H1 (cell line): ENCODE data around the gene HEATR5A. TPM values are rescaled to one million over a fixed set of nuclear protein-coding genes. Genes with fewer than 3 reads are reported as not detected.

Experiments
- CTCF ChIA-PET: fragments of 300-600 bp; sonication (Branson Sonifier 250); formaldehyde crosslinking; loops from one replicate; lab custom pipeline; 2021; ENCODE audit not compliant: partially characterized antibody; lab: Charles Lee
- POLR2A ChIA-PET: fragments of 300-600 bp; sonication (Branson Sonifier 250); formaldehyde crosslinking; loops from one replicate; lab custom pipeline; 2021; ENCODE audit warnings: inconsistent platforms; ENCODE audit not compliant: partially characterized antibody; lab: Charles Lee
- DNase-seq, 2 experiments: peaks; one replicate each; pipeline versions ENCODE4 v3.0.0 to v3.0.0-alpha.2; 2010 to 2022; ENCODE audit warnings: low spot score in 2 of 2, low read depth in 1 of 2, mixed read lengths in 1 of 2
- FAIRE-seq: peaks from 2 replicates; lab custom pipeline; 2011; peaks lifted over from hg19 to GRCh38; lab: Jason Lieb, UNC
- H2AFZ ChIP-seq: 2 replicates; pipeline ENCODE4 v1.8.1; 2012; ENCODE audit warnings: low read length, inconsistent platforms
- H2AK5ac ChIP-seq: 2 replicates; pipeline ENCODE4 v1.6.1; 2013; ENCODE audit warnings: low read depth, low read length
- H2BK120ac ChIP-seq: replicated peaks from 2 replicates; pipeline ENCODE3; 2013; ENCODE audit warnings: low read depth, low read length, inconsistent platforms
- H2BK12ac ChIP-seq: 2 replicates; pipeline ENCODE4 v1.6.1; 2013; ENCODE audit warnings: low read depth, low read length
- H2BK15ac ChIP-seq: 2 replicates; pipeline ENCODE4 v1.6.1; 2013; ENCODE audit warnings: low read length
- H2BK20ac ChIP-seq: 2 replicates; pipeline ENCODE4 v1.6.1; 2013; ENCODE audit warnings: low read length
- H2BK5ac ChIP-seq: 2 replicates; pipeline ENCODE4 v1.6.1; 2013; ENCODE audit warnings: low read depth, low read length
- H3K14ac ChIP-seq: 2 replicates; pipeline ENCODE4 v1.6.1; 2013; ENCODE audit warnings: inconsistent platforms; ENCODE audit not compliant: insufficient read length
- H3K18ac ChIP-seq: 2 replicates; pipeline ENCODE4 v1.6.1; 2013; ENCODE audit warnings: low read length; ENCODE audit errors: extremely low read depth
- H3K23ac ChIP-seq: 2 replicates; pipeline ENCODE4 v1.6.1; 2013; ENCODE audit warnings: inconsistent platforms; ENCODE audit not compliant: insufficient read length
- H3K23me2 ChIP-seq: 2 replicates; pipeline ENCODE4 v1.6.1; 2013; ENCODE audit warnings: low read depth, low read length
- H3K27ac ChIP-seq: 2 replicates; pipeline ENCODE4 v1.6.1; 2011; ENCODE audit warnings: low read depth, low read length, inconsistent platforms
- H3K27me3 ChIP-seq, 4 experiments: replicated peaks in 1 of 4; 1 replicate in 1 of 4; 2 replicates in 3 of 4; pipeline versions ENCODE4 v1.6.1 to v1.8.1; 2011 to 2013; ENCODE audit warnings: low read length in 3 of 4, mild to moderate bottlenecking in 3 of 4, inconsistent platforms in 2 of 4, mixed read lengths in 2 of 4, moderate library complexity in 1 of 4; ENCODE audit not compliant: control insufficient read depth in 3 of 4, insufficient read depth in 3 of 4; ENCODE audit errors: extremely low read depth in 1 of 4
- H3K36me3 ChIP-seq, 4 experiments: 2 replicates each; pipeline versions ENCODE4 v1.6.1 to v1.8.1; 2011 to 2013; ENCODE audit warnings: mild to moderate bottlenecking in 4 of 4, low read length in 3 of 4, moderate library complexity in 2 of 4, control low read depth in 1 of 4, inconsistent platforms in 1 of 4; ENCODE audit not compliant: insufficient read depth in 4 of 4, control insufficient read depth in 2 of 4
- H3K4ac ChIP-seq: replicated peaks from 2 replicates; pipeline ENCODE3; 2013; ENCODE audit warnings: low read length, low read depth, mixed read lengths, inconsistent platforms; ENCODE audit not compliant: insufficient read length
- H3K4me1 ChIP-seq, 4 experiments: replicated peaks in 1 of 4; 1 replicate in 1 of 4; 2 replicates in 3 of 4; pipeline versions ENCODE4 v1.6.1 to v1.8.1; 2011 to 2013; ENCODE audit warnings: low read length in 3 of 4, inconsistent platforms in 2 of 4, mixed read lengths in 1 of 4; ENCODE audit not compliant: insufficient read depth in 4 of 4, control insufficient read depth in 3 of 4
- H3K4me2 ChIP-seq, 2 experiments: 2 replicates each; pipeline versions ENCODE4 v1.6.1 to v1.8.1; 2011 to 2013; ENCODE audit warnings: low read depth in 2 of 2, low read length in 2 of 2, control low read depth in 1 of 2, inconsistent platforms in 1 of 2, mild to moderate bottlenecking in 1 of 2; ENCODE audit not compliant: insufficient read depth in 1 of 2
- H3K4me3 ChIP-seq, 4 experiments: fragments of 200-600, 300-600 bp in 1 of 4; sonication (generic), shearing (Covaris generic), sonication (Bioruptor Twin) in 1 of 4; 2 replicates each; pipeline versions ENCODE4 v1.5.1 to v1.8.1; 2011 to 2016; ENCODE audit warnings: low read length in 4 of 4, low read depth in 3 of 4, control low read depth in 2 of 4, inconsistent platforms in 2 of 4, mild to moderate bottlenecking in 2 of 4, mixed read lengths in 1 of 4, moderate library complexity in 1 of 4; ENCODE audit not compliant: insufficient read depth in 2 of 4; ENCODE audit errors: extremely low read depth in 1 of 4
- H3K56ac ChIP-seq: replicated peaks from 2 replicates; pipeline ENCODE3; 2013; ENCODE audit warnings: low read depth, mild to moderate bottlenecking, mixed read lengths, low read length, inconsistent platforms; ENCODE audit not compliant: insufficient read length
- H3K79me1 ChIP-seq: 2 replicates; pipeline ENCODE4 v1.6.1; 2013; ENCODE audit warnings: low read depth, low read length, control low read depth
- H3K79me2 ChIP-seq, 2 experiments: 2 replicates each; pipeline versions ENCODE4 v1.6.1 to v1.8.1; 2012 to 2013; ENCODE audit warnings: low read length in 2 of 2, mild to moderate bottlenecking in 2 of 2, inconsistent platforms in 1 of 2; ENCODE audit not compliant: insufficient read depth in 2 of 2, control insufficient read depth in 1 of 2
- H3K9ac ChIP-seq, 4 experiments: replicated peaks in 1 of 4; 1 replicate in 1 of 4; 2 replicates in 3 of 4; pipeline versions ENCODE4 v1.6.1 to v1.8.1; 2011 to 2013; ENCODE audit warnings: low read depth in 3 of 4, low read length in 3 of 4, control low read depth in 2 of 4, mild to moderate bottlenecking in 2 of 4, moderate library complexity in 2 of 4, inconsistent platforms in 1 of 4; ENCODE audit errors: extremely low read depth in 1 of 4
- H3K9me3 ChIP-seq, 2 experiments: 2 replicates each; pipeline versions ENCODE4 v1.6.1 to v1.8.1; 2012 to 2013; ENCODE audit warnings: mild to moderate bottlenecking in 2 of 2, moderate library complexity in 2 of 2, control low read depth in 1 of 2, inconsistent platforms in 1 of 2, low read depth in 1 of 2, low read length in 1 of 2, mixed read lengths in 1 of 2; ENCODE audit not compliant: insufficient read depth in 2 of 2
- H4K20me1 ChIP-seq, 2 experiments: replicated peaks in 1 of 2; 2 replicates each; pipeline versions ENCODE3 to v1.8.1; 2011 to 2013; ENCODE audit warnings: inconsistent platforms in 2 of 2, low read length in 2 of 2, mild to moderate bottlenecking in 1 of 2; ENCODE audit not compliant: insufficient read depth in 2 of 2, control insufficient read depth in 1 of 2
- H4K5ac ChIP-seq: 2 replicates; pipeline ENCODE4 v1.6.1; 2013; ENCODE audit warnings: low read length, low read depth, mixed read lengths, inconsistent platforms; ENCODE audit not compliant: insufficient read length
- H4K8ac ChIP-seq: 2 replicates; pipeline ENCODE4 v1.8.0; 2013; ENCODE audit warnings: mild to moderate bottlenecking, moderate library complexity, low read length, inconsistent platforms; ENCODE audit not compliant: insufficient read depth; ENCODE audit errors: extremely low read depth
- H4K91ac ChIP-seq: replicated peaks from 2 replicates; pipeline ENCODE3; 2013; ENCODE audit warnings: low read length, mixed read lengths, inconsistent platforms; ENCODE audit not compliant: insufficient read length
- CEBPB ChIP-seq: IDR thresholded peaks from 2 replicates; pipeline ENCODE4 v1.6.1; 2012; ENCODE audit warnings: low read depth, low read length
- EP300 ChIP-seq, 2 experiments: IDR thresholded peaks; 1 replicate in 1 of 2; 2 replicates in 1 of 2; pipeline ENCODE4 v1.6.1; 2011 to 2012; ENCODE audit warnings: low read depth in 2 of 2, low read length in 2 of 2, mild to moderate bottlenecking in 2 of 2, borderline replicate concordance in 1 of 2, inconsistent platforms in 1 of 2, moderate library complexity in 1 of 2
- SIX5 ChIP-seq: IDR thresholded peaks from 2 replicates; pipeline ENCODE4 v1.6.1; 2011; ENCODE audit warnings: mild to moderate bottlenecking, low read depth, low read length
- TAF7 ChIP-seq: optimal IDR thresholded peaks from 2 replicates; pipeline ENCODE3; 2011; ENCODE audit warnings: low read depth, mild to moderate bottlenecking, inconsistent platforms, low read length, moderate library complexity, borderline replicate concordance
- WGBS, 2 experiments: shearing (Covaris generic) in 1 of 2; methylation state at CpG; one replicate each; pipeline versions ENCODE4 v1.1.6 to v1.1.7; 2013 to 2015; ENCODE audit warnings: low lambda C conversion rate in 2 of 2, mixed read lengths in 2 of 2, inconsistent platforms in 1 of 2, low coverage in 1 of 2, missing lambda C conversion rate in 1 of 2; ENCODE audit not compliant: insufficient replicate concordance in 2 of 2, insufficient coverage in 1 of 2, insufficient read length in 1 of 2; ENCODE audit errors: extremely low coverage in 1 of 2, missing lambda C conversion rate in 1 of 2; 5-methylcytosine and 5-hydroxymethylcytosine counted together
- polyA plus RNA-seq, 7 experiments: library from polyadenylated mRNA; depleted of rRNA in 3 of 7; stranded (reverse) in 5 of 7; unstranded in 2 of 7; fragments of >200 nt in 5 of 7; fragments of 200-250 nt in 2 of 7; gene quantifications; 1 replicate in 5 of 7; 2 replicates in 1 of 7; 4 replicates in 1 of 7; pipeline versions ENCODE4 v1.2.1 to v1.2.3, GENCODE V29; 2011 to 2013; ENCODE audit warnings: missing spikeins in 2 of 7, mixed read lengths in 2 of 7
- total RNA-seq: library from RNA; stranded (reverse); fragmentation: NEBNext Ultra II Directional; extraction: Animal tissue kit (Norgen Biotek cat#: 25700); gene quantifications from 2 replicates; pipeline ENCODE4 v1.2.1, GENCODE V29; 2021

Gene HEATR5A
- total and polyA plus RNA-seq, 2 of the 8 experiments (the other 6 are each of a cell fraction or from before 2014, with no cell fraction given): 9.0 to 36.2 TPM

DNA sequence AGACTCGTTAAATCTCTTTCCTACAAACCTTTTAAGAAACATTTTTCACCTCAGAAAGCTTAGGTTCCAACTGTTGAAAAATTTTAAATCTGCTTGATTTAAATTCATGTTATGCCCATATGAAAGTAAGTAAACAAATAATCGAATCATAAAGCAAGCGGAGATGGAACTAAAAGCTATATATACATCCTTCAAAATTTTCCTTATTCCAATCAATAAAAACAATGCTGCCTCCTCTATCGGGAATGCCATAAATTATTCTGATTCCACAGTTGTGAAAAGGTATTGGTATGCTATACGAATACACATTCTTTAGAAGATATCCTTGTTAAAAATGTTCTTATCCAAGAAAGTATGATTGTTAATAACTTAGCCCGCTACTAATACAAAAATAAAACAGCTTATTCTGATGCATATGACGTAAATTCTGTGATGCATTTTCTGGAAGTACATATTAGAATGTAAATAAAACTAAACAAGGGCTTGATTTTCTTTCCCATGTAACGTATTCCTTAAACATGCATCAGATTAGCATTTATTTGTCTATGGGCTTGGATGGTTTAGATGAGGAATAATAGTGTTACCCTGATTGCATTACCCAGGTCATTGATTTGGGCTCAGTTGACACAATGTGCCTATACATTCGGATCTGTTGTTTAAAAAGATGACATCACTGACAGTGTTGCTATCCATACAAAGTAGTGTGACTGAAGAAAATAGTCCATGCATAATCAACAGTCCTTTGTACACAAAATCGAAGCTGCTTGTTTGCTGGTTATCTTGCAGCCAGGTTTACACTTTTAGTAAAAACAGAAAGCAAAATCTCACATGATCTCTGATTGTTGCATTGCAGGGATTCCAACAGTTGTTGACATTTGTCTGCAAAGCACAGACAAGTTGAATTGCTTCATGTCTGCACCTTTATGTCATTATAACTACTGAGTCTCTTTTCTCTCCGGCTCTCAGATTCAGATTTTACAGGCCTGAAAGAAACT is 37.6 kb upstream of the HEATR5A start:
- Histone ChIP-seq H2BK15ac (no peak overlapping the region), H4K91ac (no peak overlapping the region), H3K23ac (no peak overlapping the region), H3K18ac (no peak overlapping the region), H3K9ac (no peak overlapping the region), H3K4me3 (peak overlapping the region in 1 of 4 experiments; percentile 85; a peak in 3 of 8 replicates), H3K4ac (no peak overlapping the region), H3K79me1 (no peaks in the 10 kb centered on the region), H2BK120ac (no peak overlapping the region), H2BK20ac (no peak overlapping the region), H2AFZ (peak overlapping the region; percentile 45), H3K9me3 (no peaks in the 10 kb centered on the region; a peak in 1 of 4 replicates), H2BK5ac (no peak overlapping the region), H3K23me2 (peaks cover 3% of the 10 kb centered on the region), H3K36me3 (no peaks in the 10 kb centered on the region), H3K14ac (no peak overlapping the region), H3K79me2 (no peaks in the 10 kb centered on the region), H2BK12ac (no peak overlapping the region), H3K4me1 (peaks cover 0 to 5% (median 2%) of the 10 kb centered on the region in 4 experiments; a peak in 2 of 7 replicates), H4K20me1 (no peaks in the 10 kb centered on the region), H4K8ac (no peak overlapping the region), H3K27me3 (no peaks in the 10 kb centered on the region), H3K56ac (no peak overlapping the region), H2AK5ac (no peak overlapping the region), H4K5ac (no peak overlapping the region), H3K4me2 (peak overlapping the region in 1 of 2 experiments; percentile 40; a peak in 3 of 4 replicates), H3K27ac (no peak overlapping the region)
- FAIRE-seq: no peak
- ChIA-PET CTCF (interaction anchor here (0.6 kb wide), 1 partner anchor 227 kb away, joined by 3 read pairs; no protein-coding TSS in a partner anchor), POLR2A (interaction anchor here (0.9 to 1.8 kb wide), 7 partner anchors 11 to 613 kb away, joined by 3 to 5 read pairs (median 3); partner anchors contain the start of genes HEATR5A and HECTD1)
- TF ChIP-seq CEBPB (0 out of 2 replicates have a peak, but pooled peaks have one; percentile 10), TAF7 (no peak), EP300 (IDR thresholded peaks at IDR 0.05; ENCODE audit: borderline replicate concordance in 1 of 2, low read depth in 2 of 2, low read length in 2 of 2) (no peak), SIX5 (no peak)
- 68% methylated on average over 11 of the region's 11 CpGs; no CpG with 5 or more reads in 1 of the 2 experiments for WGBS, 2 experiments
- no peak for DNase-seq
